GM12873 (cell line): ENCODE data around the gene LSMEM2.

Experiments used
- TF ChIP-seq, protein P1 (sequence below): IDR thresholded peaks from 2 replicates; pipeline ENCODE4 v1.5.1; 2012; ENCODE audit warnings: low read depth, mild to moderate bottlenecking, moderate library complexity, low read length, control low read depth; ENCODE audit not compliant: insufficient read depth; ENCODE audit errors: missing control alignments

LSMEM2 gene

DNA sequence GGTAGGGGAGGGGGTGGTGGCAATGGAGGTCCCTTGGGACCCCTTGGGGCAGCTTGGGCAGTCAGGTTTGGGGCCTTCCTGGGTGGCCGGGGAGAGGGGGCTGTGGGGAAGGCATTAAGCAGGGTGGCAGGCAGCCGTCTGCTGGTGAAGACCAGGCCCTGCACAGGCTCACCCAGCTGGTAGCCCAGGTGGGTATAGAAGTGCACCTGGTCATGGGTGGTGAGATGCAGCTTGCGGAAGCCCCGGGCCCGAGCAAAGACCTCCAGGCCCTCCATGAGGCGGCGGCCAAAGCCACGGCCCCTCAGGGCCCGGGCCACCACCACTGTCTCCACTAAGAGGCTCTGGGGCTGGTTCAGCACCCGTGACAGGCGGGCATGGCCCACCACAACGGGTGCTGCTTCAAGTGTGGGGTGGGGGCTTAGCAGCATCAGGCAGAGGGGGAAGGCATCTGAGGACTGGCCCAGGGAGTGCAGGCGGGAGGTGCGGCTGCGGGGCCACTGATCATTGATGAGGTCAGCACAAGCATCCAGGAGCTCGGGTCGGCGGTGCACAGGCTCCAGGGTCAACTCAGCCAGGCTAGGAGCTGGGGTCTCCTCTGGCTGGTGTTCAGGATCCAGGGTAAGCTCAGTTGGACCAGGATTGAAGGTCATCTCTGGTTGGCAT lies 18.0 kb downstream of the LSMEM2 start:
- TF ChIP-seq, protein P1, sequence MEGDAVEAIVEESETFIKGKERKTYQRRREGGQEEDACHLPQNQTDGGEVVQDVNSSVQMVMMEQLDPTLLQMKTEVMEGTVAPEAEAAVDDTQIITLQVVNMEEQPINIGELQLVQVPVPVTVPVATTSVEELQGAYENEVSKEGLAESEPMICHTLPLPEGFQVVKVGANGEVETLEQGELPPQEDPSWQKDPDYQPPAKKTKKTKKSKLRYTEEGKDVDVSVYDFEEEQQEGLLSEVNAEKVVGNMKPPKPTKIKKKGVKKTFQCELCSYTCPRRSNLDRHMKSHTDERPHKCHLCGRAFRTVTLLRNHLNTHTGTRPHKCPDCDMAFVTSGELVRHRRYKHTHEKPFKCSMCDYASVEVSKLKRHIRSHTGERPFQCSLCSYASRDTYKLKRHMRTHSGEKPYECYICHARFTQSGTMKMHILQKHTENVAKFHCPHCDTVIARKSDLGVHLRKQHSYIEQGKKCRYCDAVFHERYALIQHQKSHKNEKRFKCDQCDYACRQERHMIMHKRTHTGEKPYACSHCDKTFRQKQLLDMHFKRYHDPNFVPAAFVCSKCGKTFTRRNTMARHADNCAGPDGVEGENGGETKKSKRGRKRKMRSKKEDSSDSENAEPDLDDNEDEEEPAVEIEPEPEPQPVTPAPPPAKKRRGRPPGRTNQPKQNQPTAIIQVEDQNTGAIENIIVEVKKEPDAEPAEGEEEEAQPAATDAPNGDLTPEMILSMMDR: no peak

DNA sequence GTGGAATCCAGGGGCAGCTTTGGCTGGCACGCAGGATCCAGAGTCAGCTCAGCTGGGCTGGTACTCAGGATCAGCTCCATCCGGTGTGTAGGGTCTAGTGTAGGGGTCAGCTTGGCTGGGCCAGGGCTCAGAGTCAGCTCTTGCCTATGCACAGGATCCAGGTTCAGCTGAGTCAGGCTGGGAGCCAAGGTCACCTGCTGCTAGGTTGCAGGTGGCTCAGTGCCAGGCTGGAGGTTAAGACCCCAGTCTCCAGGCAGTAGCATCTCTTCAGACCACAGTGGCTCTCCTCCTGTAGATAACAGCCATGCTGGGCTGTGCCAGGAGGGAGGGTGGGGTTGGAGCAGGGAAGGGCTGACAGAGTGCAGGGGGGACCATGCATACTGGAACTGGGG lies 18.5 kb downstream of the LSMEM2 start:
- TF ChIP-seq, protein P1: no peak

DNA sequence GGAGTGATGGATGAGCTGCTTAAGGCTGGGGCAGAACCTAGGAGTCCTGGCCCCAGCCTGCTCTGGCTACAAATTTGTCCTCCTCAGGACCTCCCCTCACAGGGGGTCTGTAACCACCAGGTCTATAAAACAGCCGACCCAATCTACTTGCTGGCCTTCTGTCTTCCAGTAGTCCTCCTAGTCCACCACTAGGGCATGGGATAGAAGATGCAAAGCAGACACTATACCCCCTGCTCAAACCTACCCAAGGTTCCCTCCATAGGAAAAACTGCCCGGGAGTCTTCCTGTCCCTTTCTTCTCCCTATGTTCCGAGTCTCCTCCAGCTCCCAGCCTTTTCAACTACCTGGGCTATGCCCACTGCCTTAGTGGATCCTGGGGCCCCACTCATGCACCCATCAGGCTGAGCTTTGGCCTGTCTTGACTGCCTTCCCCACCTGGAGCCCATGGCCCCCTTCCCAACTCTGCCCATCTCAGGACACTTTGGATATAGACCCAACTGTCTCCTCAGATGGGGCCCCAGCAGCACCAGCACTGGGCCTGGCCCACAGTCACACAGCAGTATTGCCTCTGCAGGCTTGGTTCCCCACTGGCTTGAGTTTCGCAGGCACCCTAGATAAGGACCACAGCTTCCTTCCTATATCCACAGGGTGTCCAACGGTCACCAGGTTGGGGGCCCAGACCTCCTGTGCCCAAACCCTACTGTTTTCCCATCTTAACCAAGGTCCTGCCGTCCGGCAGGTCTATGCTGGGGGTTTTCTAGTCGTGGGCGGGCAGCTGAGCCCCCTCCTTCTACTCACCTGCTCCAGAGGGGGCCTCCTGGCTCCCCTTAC lies 19.2 kb downstream of the LSMEM2 start:
- TF ChIP-seq, protein P1: no peak

DNA sequence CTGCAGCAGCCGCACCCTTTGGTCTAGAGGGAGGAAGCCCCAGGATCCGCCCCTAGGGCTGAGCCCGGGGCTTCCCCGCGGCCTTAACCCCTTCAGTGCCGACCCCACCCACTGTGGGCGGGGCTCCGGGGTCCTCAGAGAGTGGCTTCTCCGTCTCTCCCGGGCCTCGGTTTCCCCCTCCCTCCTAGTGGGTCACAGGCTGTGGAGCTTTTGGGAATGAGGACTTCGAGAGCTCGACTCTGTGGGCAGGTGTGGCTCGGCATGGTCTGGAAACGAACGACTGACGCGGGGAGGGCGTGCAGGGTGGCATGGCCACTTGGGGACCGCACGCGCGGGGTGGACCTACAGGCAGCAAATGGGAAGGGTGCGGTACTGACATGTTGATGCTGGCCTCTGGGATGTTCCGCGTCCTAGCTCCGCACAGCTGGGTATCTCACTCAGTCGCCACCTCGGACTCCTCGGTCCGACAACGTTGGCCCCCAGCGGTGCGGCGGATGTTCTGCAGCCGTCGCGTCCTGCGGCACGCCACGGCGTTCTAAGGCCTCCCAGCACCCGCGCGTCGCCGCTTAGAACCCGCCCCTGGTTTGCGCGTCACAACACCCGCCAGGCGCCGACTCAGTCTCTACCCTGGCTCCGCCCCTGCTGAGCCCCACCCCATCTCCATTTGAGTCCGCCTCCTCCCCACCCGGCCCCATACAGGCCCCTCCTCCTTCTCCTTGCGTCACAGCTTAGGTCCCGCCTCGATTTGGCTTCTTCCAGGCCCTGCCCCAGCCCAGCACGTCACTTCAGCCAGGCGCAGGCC lies 20.1 kb downstream of the LSMEM2 start, which contains the start of the genes HYAL3 and NAA80:
Gene HYAL3 (minus strand): TSS at position 570 of the 802 bp plus-strand sequence. CDS start 3,803 bp downstream, outside the sequence.
Gene NAA80 (minus strand): TSS at position 570 of the 802 bp plus-strand sequence. CDS start 1,942 bp downstream, outside the sequence.
- TF ChIP-seq, protein P1: peak; percentile 61

DNA sequence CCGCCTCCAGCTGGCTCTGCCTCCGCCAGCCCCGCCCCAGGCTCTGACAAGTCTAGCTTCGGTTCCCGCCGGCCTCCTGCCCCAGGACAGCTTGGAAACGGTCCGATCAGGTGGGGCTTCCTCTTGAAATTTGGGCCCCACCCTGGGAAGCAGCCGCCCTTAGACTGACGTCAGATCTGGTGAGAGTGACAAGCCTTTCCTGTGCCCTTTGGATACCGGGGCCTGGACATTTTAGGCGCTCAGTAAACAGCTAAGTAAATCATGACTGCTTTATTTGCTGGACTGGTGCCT lies 20.7 kb downstream of the LSMEM2 start:
- TF ChIP-seq, protein P1: no peak

DNA sequence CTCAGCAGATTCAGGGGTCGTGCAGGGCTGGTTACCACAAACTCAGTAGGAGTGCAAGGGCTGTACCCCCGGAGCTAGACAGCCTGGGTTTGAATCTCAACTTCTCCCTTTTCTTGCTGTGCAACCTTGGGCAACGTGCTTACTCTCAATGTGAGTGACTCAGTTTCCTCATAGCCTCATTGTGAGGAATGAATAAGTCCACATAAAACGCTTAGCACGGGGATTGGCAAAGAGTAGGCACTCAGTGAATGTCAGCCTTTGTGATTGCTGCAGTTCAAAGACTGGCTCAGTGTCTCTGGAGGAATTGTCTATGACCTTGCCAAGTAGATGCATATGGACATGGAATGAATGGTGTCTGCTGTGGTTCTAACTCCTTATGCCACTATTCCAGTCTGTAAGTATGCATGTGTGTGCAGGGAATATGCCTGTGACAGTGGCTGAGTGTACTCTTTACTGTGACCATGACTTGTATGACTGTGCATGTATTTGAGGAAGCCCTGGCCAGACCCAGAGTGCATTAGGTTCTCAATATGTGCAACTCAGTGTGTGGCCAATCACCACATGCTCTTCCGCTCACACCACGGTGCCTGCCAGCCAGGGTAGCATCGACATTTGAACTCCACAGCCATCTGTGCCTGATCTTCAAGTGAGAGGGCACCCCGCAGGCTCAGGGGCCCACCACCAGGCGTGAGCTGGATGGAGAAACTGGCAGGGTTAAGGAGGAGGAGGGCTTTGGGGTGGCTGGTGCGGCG lies 21.2 kb downstream of the LSMEM2 start:
- TF ChIP-seq, protein P1: no peak
